WTC11 (cell line): ENCODE results near the gene RNASE9. TPM values are rescaled to one million over a fixed set of nuclear protein-coding genes. Genes with fewer than 3 reads are reported as not detected.

ENCODE experiments used
- ATAC-seq: fragments of 200-7000 bp; cut with Tn5 transposase; 2 replicates; pipeline ENCODE4 v1.10.0; 2021; ENCODE audit warnings: mild to moderate bottlenecking, moderate library complexity
- CTCF ChIA-PET: fragments of 300-600 bp; sonication (Branson Sonifier 250); formaldehyde crosslinking; loops from one replicate; lab custom pipeline; 2021; ENCODE audit warnings: antibody characterized with exemption; lab: Charles Lee
- POLR2A ChIA-PET: fragments of 350-600 bp; sonication (Branson Sonifier 250); formaldehyde crosslinking; loops from one replicate; lab custom pipeline; 2021; ENCODE audit warnings: antibody characterized with exemption; lab: Charles Lee
- DNase-seq: peaks from one replicate; pipeline ENCODE4 v3.0.0; 2021; ENCODE audit warnings: low spot score
- H3K27ac Mint-ChIP-seq: 2 replicates; pipeline ENCODE4 v1.8.0; 2021; ENCODE audit warnings: mixed read lengths
- H3K27me3 Mint-ChIP-seq: 2 replicates; pipeline ENCODE4 v1.8.0; 2021; ENCODE audit warnings: low read depth, mild to moderate bottlenecking, moderate library complexity, mixed read lengths
- H3K36me3 Mint-ChIP-seq: 2 replicates; pipeline ENCODE4 v1.8.0; 2021; ENCODE audit warnings: mixed read lengths
- H3K4me1 Mint-ChIP-seq: 2 replicates; pipeline ENCODE4 v1.8.0; 2022; ENCODE audit warnings: mixed read lengths
- H3K4me3 Mint-ChIP-seq: 2 replicates; pipeline ENCODE4 v1.8.0; 2021; ENCODE audit warnings: mild to moderate bottlenecking, moderate library complexity, mixed read lengths
- H3K9me3 Mint-ChIP-seq: 2 replicates; pipeline ENCODE4 v1.8.0; 2021; ENCODE audit warnings: mixed read lengths
- CBFB ChIP-seq: sonication (generic); formaldehyde crosslinking; IDR thresholded peaks from 2 replicates; pipeline ENCODE4 v1.8.1; 2022; ENCODE audit warnings: mild to moderate bottlenecking, low read depth, missing genetic modification reagents
- ELF4 ChIP-seq: sonication (generic); formaldehyde crosslinking; IDR thresholded peaks from 2 replicates; pipeline ENCODE4 v1.8.1; 2022; ENCODE audit warnings: low read depth, mild to moderate bottlenecking, moderate library complexity, missing genetic modification reagents
- FOXJ3 ChIP-seq: sonication (generic); formaldehyde crosslinking; IDR thresholded peaks from 2 replicates; pipeline ENCODE4 v1.9.0; 2021; ENCODE audit warnings: missing genetic modification reagents, mild to moderate bottlenecking, borderline replicate concordance
- MXD4 ChIP-seq: fragments of 250-450 bp; sonication (Bioruptor Pico); IDR thresholded peaks from 2 replicates; pipeline ENCODE4 v1.8.0; 2021; ENCODE audit warnings: mild to moderate bottlenecking, moderate library complexity, borderline replicate concordance
- NFATC4 ChIP-seq: fragments of 250-450 bp; sonication (Bioruptor Pico); IDR thresholded peaks from 2 replicates; pipeline ENCODE4 v1.9.0; 2021; ENCODE audit warnings: mild to moderate bottlenecking
- TCF7 ChIP-seq: sonication (generic); formaldehyde crosslinking; IDR thresholded peaks from 2 replicates; pipeline ENCODE4 v1.8.0; 2022; ENCODE audit warnings: mild to moderate bottlenecking, low read depth, missing genetic modification reagents, moderate library complexity
- total RNA-seq: library from RNA; stranded (reverse); gene quantifications from 3 replicates; pipeline ENCODE4 v1.2.3, GENCODE V29; 2021
- TF ChIP-seq, protein P1 (sequence below): sonication (generic); formaldehyde crosslinking; IDR thresholded peaks from 2 replicates; pipeline ENCODE4 v1.8.1; 2023; ENCODE audit warnings: mild to moderate bottlenecking, moderate library complexity, missing genetic modification reagents
- TF ChIP-seq, protein P2 (sequence below): fragments of 200-600 bp; IDR thresholded peaks from 2 replicates; pipeline ENCODE4 v1.8.0; 2022; ENCODE audit warnings: antibody characterized with exemption
- TF ChIP-seq, protein P3 (sequence below): sonication (generic); formaldehyde crosslinking; IDR thresholded peaks from 2 replicates; pipeline ENCODE4 v1.8.0; 2023; ENCODE audit warnings: missing genetic modification reagents, mild to moderate bottlenecking, borderline replicate concordance
- TF ChIP-seq, protein P4 (sequence below): fragments of 250-450 bp; sonication (Bioruptor Pico); IDR thresholded peaks from 2 replicates; pipeline ENCODE4 v2.1.2; 2022; ENCODE audit warnings: mild to moderate bottlenecking, moderate library complexity
- TF ChIP-seq, protein P5 (sequence below): sonication (generic); formaldehyde crosslinking; IDR thresholded peaks from 2 replicates; pipeline ENCODE4 v1.8.1; 2022; ENCODE audit warnings: missing genetic modification reagents, borderline replicate concordance

RNASE9 gene
- total RNA-seq, 1 experiment from 2014 or later, result not detected

DNA sequence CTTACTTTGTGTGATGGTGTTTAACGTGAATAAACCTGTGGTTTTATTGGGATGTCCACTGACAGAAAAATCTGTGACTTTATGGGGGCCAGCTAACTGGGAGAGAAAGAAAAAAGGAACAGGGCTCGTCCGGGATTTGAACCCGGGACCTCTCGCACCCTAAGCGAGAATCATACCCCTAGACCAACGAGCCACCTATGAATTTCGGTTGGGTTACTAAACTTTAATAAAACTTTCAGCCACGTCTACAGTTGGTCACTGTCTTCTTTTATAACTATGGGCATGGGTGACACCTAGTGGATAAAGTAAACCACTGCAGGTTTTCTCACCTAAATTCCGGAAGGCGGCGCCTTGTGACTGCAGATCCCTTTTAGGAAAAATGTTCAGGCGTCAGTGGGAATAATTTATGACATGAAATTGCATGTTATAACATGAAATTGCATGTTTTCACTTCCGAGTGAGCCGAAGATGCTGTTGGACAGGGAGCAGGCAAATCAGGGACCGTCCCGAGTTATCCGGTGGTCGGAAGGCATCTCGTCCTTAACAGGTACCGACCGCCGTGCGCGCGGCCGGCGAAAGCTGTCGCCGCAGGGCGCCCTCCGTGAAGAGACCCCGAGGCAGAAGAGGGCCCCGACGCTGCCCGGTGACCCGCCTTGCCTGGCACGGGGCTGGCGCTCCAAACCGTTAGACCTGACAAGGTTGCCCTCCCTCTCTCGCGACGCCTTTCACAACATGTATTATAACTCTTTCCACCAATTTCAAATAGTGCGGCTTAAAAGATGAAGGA, 48.6 kb upstream of the RNASE9 start (continued):
- TF ChIP-seq, protein P1, sequence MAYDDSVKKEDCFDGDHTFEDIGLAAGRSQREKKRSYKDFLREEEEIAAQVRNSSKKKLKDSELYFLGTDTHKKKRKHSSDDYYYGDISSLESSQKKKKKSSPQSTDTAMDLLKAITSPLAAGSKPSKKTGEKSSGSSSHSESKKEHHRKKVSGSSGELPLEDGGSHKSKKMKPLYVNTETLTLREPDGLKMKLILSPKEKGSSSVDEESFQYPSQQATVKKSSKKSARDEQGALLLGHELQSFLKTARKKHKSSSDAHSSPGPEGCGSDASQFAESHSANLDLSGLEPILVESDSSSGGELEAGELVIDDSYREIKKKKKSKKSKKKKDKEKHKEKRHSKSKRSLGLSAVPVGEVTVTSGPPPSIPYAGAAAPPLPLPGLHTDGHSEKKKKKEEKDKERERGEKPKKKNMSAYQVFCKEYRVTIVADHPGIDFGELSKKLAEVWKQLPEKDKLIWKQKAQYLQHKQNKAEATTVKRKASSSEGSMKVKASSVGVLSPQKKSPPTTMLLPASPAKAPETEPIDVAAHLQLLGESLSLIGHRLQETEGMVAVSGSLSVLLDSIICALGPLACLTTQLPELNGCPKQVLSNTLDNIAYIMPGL (CRISPR knock-in tag), result peak; percentile 61; the same call in 1 of the 2 replicates
- TF ChIP-seq MXD4 (CRISPR knock-in tag) (no peak), ELF4 (CRISPR knock-in tag) (no peak), FOXJ3 (no peak), TCF7 (CRISPR knock-in tag) (no peak), CBFB (CRISPR knock-in tag) (no peak)
- TF ChIP-seq, protein P2, sequence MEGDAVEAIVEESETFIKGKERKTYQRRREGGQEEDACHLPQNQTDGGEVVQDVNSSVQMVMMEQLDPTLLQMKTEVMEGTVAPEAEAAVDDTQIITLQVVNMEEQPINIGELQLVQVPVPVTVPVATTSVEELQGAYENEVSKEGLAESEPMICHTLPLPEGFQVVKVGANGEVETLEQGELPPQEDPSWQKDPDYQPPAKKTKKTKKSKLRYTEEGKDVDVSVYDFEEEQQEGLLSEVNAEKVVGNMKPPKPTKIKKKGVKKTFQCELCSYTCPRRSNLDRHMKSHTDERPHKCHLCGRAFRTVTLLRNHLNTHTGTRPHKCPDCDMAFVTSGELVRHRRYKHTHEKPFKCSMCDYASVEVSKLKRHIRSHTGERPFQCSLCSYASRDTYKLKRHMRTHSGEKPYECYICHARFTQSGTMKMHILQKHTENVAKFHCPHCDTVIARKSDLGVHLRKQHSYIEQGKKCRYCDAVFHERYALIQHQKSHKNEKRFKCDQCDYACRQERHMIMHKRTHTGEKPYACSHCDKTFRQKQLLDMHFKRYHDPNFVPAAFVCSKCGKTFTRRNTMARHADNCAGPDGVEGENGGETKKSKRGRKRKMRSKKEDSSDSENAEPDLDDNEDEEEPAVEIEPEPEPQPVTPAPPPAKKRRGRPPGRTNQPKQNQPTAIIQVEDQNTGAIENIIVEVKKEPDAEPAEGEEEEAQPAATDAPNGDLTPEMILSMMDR, result peak; percentile 77
- TF ChIP-seq, protein P3, sequence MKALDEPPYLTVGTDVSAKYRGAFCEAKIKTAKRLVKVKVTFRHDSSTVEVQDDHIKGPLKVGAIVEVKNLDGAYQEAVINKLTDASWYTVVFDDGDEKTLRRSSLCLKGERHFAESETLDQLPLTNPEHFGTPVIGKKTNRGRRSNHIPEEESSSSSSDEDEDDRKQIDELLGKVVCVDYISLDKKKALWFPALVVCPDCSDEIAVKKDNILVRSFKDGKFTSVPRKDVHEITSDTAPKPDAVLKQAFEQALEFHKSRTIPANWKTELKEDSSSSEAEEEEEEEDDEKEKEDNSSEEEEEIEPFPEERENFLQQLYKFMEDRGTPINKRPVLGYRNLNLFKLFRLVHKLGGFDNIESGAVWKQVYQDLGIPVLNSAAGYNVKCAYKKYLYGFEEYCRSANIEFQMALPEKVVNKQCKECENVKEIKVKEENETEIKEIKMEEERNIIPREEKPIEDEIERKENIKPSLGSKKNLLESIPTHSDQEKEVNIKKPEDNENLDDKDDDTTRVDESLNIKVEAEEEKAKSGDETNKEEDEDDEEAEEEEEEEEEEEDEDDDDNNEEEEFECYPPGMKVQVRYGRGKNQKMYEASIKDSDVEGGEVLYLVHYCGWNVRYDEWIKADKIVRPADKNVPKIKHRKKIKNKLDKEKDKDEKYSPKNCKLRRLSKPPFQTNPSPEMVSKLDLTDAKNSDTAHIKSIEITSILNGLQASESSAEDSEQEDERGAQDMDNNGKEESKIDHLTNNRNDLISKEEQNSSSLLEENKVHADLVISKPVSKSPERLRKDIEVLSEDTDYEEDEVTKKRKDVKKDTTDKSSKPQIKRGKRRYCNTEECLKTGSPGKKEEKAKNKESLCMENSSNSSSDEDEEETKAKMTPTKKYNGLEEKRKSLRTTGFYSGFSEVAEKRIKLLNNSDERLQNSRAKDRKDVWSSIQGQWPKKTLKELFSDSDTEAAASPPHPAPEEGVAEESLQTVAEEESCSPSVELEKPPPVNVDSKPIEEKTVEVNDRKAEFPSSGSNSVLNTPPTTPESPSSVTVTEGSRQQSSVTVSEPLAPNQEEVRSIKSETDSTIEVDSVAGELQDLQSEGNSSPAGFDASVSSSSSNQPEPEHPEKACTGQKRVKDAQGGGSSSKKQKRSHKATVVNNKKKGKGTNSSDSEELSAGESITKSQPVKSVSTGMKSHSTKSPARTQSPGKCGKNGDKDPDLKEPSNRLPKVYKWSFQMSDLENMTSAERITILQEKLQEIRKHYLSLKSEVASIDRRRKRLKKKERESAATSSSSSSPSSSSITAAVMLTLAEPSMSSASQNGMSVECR, result peak; percentile 13; the same call in 1 of the 2 replicates
- TF ChIP-seq, protein P4, sequence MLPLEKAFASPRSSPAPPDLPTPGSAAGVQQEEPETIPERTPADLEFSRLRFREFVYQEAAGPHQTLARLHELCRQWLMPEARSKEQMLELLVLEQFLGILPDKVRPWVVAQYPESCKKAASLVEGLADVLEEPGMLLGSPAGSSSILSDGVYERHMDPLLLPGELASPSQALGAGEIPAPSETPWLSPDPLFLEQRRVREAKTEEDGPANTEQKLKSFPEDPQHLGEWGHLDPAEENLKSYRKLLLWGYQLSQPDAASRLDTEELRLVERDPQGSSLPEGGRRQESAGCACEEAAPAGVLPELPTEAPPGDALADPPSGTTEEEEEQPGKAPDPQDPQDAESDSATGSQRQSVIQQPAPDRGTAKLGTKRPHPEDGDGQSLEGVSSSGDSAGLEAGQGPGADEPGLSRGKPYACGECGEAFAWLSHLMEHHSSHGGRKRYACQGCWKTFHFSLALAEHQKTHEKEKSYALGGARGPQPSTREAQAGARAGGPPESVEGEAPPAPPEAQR (CRISPR knock-in tag), result no peak

DNA sequence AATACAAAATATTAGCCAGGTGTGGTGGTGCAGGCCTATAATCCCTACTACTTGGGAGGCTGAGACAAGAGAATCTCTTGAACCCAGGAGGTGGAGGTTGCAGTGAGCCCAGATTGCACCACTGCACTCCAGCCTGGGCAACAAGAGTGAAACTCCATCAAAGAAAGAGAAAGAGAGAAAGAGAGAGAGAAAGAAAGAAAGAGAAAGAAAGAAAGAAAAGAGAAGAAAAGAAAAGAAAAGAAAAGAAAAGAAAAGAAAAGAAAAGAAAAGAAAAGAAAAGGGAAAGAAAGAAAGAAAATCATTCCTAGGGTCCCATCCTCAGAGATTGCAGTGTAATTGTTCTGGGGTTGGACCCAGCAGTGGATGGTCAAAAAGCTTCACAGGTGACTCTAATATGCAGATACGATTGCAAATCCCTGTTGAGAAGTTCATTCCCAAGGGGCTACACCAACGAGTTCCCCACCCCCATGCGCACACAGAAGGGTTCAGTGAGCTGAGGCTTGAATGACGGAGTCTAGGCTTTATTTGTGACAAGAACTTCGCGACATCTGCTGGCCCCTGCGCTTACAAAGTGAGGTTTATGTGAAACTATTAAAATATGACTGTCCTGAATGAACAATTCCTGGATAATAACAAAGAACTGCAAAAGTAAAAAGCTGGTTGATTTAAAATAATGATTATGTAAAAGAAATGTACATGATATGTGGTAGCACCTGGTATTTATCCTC, 47.7 kb upstream of the RNASE9 start:
- no peaks in the 10 kb centered on the region for H3K9me3 Mint-ChIP-seq
- DNase-seq, result no peak

More for the DNA sequence above, 47.7 kb upstream of the RNASE9 start:
- TF ChIP-seq NFATC4, result no peak
- TF ChIP-seq, protein P5, sequence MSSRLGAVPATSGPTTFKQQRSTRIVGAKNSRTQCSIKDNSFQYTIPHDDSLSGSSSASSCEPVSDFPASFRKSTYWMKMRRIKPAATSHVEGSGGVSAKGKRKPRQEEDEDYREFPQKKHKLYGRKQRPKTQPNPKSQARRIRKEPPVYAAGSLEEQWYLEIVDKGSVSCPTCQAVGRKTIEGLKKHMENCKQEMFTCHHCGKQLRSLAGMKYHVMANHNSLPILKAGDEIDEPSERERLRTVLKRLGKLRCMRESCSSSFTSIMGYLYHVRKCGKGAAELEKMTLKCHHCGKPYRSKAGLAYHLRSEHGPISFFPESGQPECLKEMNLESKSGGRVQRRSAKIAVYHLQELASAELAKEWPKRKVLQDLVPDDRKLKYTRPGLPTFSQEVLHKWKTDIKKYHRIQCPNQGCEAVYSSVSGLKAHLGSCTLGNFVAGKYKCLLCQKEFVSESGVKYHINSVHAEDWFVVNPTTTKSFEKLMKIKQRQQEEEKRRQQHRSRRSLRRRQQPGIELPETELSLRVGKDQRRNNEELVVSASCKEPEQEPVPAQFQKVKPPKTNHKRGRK (CRISPR knock-in tag), result peak; percentile 50; the same call in 1 of the 2 replicates
- CTCF ChIA-PET, result interaction anchor here (0.7 to 5.2 kb wide), 24 partner anchors 8 to 281 kb away, joined by 3 to 64 read pairs (median 4); partner anchors contain the start of genes APEX1, OSGEP, PARP2 and PIP4P1
- POLR2A ChIA-PET, result interaction anchor here (1.0 to 1.7 kb wide), 3 partner anchors 139 to 265 kb away, joined by 3 to 11 read pairs (median 3); partner anchors contain the start of genes PARP2, PIP4P1 and PNP
- H3K27me3 Mint-ChIP-seq, result no peaks in the 10 kb centered on the region
- no peak for ATAC-seq
- H3K27ac Mint-ChIP-seq, result no peak overlapping the region; the same call in 1 of the 2 replicates
- no peaks in the 10 kb centered on the region for H3K36me3 Mint-ChIP-seq
- H3K4me1 Mint-ChIP-seq, result peaks cover 11% of the 10 kb centered on the region
- peak overlapping the region; percentile 34 for H3K4me3 Mint-ChIP-seq
